Cardiac muscle cell (in vitro differentiated cells and primary cell): ENCODE results near the gene CFAP221. TPM values are rescaled to one million over a fixed set of nuclear protein-coding genes. Genes with fewer than 3 reads are reported as not detected.

Experiments
- DNase-seq, 2 donors: peaks; one replicate each; pipeline versions ENCODE4 v3.0.0 to v3.0.0-alpha.2; 2010 to 2017; ENCODE audit warnings: low read depth in 1 of 2, low spot score in 1 of 2
- H3K27ac ChIP-seq: fragments of 200-600 bp; sonication (generic); 2 replicates; pipeline ENCODE4 v1.5.1; 2016
- H3K27me3 ChIP-seq: fragments of 200-600 bp; sonication (generic); 2 replicates; pipeline ENCODE4 v1.6.0; 2016; ENCODE audit warnings: control low read depth
- H3K36me3 ChIP-seq: fragments of 200-600 bp; sonication (generic); 2 replicates; pipeline ENCODE4 v1.5.1; 2016; ENCODE audit warnings: control low read depth
- H3K4me1 ChIP-seq: fragments of 200-600 bp; sonication (generic); 2 replicates; pipeline ENCODE4 v1.8.1; 2017; ENCODE audit warnings: low read depth, mild to moderate bottlenecking, mixed run types
- H3K4me3 ChIP-seq: fragments of 200-600 bp; sonication (generic); 2 replicates; pipeline ENCODE4 v1.5.1; 2016; ENCODE audit warnings: mild to moderate bottlenecking
- H3K9me3 ChIP-seq: fragments of 200-600 bp; sonication (generic); 2 replicates; pipeline ENCODE4 v1.5.1; 2017; ENCODE audit warnings: low read depth, mild to moderate bottlenecking, control low read depth
- polyA plus RNA-seq: library from polyadenylated mRNA; unstranded; fragments of >200 nt; fragmentation: Nextera tagmentation; extraction: Ambion mirVana; gene quantifications from 2 replicates; pipeline ENCODE4 v1.2.1, GENCODE V29; 2016
- total RNA-seq: library from RNA; depleted of rRNA; stranded (reverse); fragments of >200 nt; gene quantifications from 2 replicates; pipeline ENCODE4 v1.2.3, GENCODE V29; 2016
- TF ChIP-seq, protein P1 (sequence below): IDR thresholded peaks from 2 replicates; pipeline ENCODE4 v1.5.1; 2012; ENCODE audit warnings: low read depth, mild to moderate bottlenecking, low read length

Gene CFAP221
- total and polyA plus RNA-seq, 2 experiments from 2014 or later: 12.9 to 13.6 TPM

DNA sequence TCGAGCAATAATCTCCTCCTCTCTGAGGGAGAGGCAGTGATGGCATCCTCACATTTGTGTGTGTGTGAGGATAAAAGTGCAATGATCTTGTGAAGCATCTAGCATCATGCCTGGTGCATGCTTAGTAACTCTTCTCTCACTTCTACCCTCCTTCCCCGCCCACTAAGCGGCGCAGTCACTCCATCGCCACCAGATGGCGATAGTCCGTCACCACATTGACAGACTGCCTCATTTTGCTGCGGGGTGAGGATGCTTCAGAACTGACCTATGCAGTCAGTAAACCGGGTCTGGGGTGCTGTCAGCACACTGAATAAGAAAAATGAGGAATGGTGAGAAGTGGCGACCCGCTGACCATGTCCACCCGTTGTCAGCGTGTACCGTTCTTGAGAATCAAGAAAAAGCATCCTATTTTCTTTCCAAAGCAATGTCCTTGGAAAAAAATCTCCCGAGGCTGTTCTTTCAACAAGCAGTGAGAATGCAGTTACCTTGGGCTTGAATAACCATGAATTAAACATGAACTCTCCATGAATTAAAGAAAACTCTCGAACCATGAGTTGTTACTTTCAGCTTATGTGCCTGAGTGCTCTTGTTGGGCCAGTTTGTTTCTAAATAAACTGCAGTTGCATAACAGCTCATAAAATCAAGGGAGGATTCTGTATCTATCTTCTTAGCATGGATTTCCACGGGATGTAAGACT lies 97.5 kb downstream of the CFAP221 start:
- no peak overlapping the region for H3K27ac ChIP-seq
- TF ChIP-seq, protein P1, sequence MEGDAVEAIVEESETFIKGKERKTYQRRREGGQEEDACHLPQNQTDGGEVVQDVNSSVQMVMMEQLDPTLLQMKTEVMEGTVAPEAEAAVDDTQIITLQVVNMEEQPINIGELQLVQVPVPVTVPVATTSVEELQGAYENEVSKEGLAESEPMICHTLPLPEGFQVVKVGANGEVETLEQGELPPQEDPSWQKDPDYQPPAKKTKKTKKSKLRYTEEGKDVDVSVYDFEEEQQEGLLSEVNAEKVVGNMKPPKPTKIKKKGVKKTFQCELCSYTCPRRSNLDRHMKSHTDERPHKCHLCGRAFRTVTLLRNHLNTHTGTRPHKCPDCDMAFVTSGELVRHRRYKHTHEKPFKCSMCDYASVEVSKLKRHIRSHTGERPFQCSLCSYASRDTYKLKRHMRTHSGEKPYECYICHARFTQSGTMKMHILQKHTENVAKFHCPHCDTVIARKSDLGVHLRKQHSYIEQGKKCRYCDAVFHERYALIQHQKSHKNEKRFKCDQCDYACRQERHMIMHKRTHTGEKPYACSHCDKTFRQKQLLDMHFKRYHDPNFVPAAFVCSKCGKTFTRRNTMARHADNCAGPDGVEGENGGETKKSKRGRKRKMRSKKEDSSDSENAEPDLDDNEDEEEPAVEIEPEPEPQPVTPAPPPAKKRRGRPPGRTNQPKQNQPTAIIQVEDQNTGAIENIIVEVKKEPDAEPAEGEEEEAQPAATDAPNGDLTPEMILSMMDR: peak; percentile 95
- H3K4me3 ChIP-seq: no peak overlapping the region
- peak; percentile 79 to 85 for DNase-seq
- H3K27me3 ChIP-seq: no peaks in the 10 kb centered on the region
- H3K9me3 ChIP-seq: no peaks in the 10 kb centered on the region
- no peaks in the 10 kb centered on the region for H3K36me3 ChIP-seq
- H3K4me1 ChIP-seq: peaks cover 7% of the 10 kb centered on the region

DNA sequence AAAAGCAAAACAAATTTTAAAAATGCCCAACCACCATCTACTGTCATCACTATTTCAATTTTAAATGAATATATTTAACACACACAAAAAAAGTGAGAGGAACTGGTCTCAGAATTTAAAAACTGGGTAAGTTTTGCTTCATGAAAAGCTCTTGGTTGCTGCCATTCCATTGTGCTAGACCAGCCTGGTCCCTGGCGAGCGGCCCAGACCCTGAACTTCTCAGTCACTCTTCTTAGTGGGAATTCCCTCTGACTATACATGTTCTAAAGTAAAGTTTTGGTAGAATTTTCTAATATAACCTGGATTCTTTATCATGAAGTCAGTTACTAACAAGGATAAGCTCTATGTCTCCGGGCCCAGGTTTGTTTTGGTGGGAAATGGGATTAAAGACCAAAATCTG lies 99.9 kb downstream of the CFAP221 start:
- H3K27me3 ChIP-seq: no peaks in the 10 kb centered on the region
- H3K36me3 ChIP-seq: no peaks in the 10 kb centered on the region
- TF ChIP-seq, protein P1: no peak
- H3K27ac ChIP-seq: no peak overlapping the region
- peaks cover 4% of the 10 kb centered on the region for H3K4me1 ChIP-seq
- peak in 1 of 2 donors; percentile 70 for DNase-seq
- no peak overlapping the region for H3K4me3 ChIP-seq
- H3K9me3 ChIP-seq: no peaks in the 10 kb centered on the region

- no peaks in the 10 kb centered on the region for H3K9me3 ChIP-seq
- TF ChIP-seq, protein P1: no peak
- no peak overlapping the region for H3K27ac ChIP-seq
- no peaks in the 10 kb centered on the region for H3K27me3 ChIP-seq
- H3K4me1 ChIP-seq: no peaks in the 10 kb centered on the region
- H3K36me3 ChIP-seq: no peaks in the 10 kb centered on the region
- DNase-seq: peak in 1 of 2 donors; percentile 64
- H3K4me3 ChIP-seq: no peak overlapping the region
These were observed 101.1 kb downstream of the CFAP221 start for GRCh38 chr2:119645173-119645855.

DNA sequence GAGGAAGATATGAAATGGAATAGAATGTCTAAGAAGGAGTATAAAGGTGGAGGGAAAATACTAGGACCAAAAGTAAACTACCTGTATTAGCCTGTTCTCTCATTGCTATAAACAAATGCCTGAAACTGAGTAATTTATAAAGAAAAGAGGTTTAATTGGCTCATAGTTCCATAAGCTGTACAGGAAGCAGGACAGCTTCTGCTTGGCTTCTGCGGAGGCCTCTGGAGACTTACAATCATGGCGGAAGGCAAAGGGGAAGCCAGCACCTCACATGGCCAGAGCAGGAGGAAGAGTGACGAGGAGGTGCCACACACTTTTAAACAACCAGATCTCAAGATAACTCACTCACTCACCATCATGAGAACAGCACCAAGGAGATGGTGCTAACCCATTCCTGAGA lies 101.9 kb downstream of the CFAP221 start:
- Histone ChIP-seq H3K27ac (no peak overlapping the region), H3K36me3 (no peaks in the 10 kb centered on the region), H3K4me3 (no peak overlapping the region), H3K27me3 (no peaks in the 10 kb centered on the region), H3K4me1 (no peaks in the 10 kb centered on the region), H3K9me3 (no peaks in the 10 kb centered on the region)
- TF ChIP-seq, protein P1: no peak
- no peak for DNase-seq

DNA sequence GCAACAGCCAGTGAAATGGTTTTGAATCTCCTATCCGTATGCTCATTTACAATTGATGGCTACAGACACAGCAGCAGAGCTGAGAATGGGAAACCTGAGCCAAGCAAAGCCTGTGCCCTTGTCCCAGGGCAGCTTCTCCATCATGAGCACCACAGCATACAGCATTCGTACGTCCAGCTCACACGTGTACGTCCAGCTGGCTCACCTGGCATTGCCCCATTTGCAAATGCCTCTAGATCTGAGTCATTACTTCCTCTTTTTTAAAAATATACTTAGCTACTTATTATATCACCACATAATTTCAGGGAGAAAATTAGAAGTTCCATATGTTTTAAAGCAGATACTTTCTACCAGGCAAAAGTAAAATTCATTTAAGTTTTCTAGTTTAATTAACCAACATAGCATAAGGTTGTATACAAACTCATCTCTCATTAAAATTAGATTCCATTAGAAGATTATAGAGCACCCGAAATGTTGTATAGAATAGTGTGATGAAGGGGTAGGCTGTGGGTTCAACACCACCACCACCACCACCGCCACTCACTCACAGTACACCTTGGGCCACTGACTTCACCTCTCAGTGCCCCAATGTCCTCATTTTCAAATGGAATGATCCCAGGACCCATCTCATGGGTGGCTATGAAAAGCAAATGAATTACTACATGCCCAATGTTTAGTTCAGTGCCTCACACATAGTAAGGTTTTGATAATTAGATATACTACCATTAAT lies 103.4 kb downstream of the CFAP221 start:
- TF ChIP-seq, protein P1: no peak
- H3K36me3 ChIP-seq: no peaks in the 10 kb centered on the region
- no peaks in the 10 kb centered on the region for H3K9me3 ChIP-seq
- no peak overlapping the region for H3K27ac ChIP-seq
- DNase-seq: peak in 1 of 2 donors; percentile 71
- H3K27me3 ChIP-seq: no peaks in the 10 kb centered on the region
- H3K4me1 ChIP-seq: no peaks in the 10 kb centered on the region
- no peak overlapping the region for H3K4me3 ChIP-seq
